HepG2 (cell line): Measurements from ENCODE around the gene CDK17. TPM values are rescaled to one million over a fixed set of nuclear protein-coding genes. Genes with fewer than 3 reads are reported as not detected.

ENCODE experiments used
- ATAC-seq: fragments of 200-7000 bp; cut with Tn5 transposase; 3 replicates; pipeline ENCODE4 v1.9.1; 2020; ENCODE audit warnings: mild to moderate bottlenecking, moderate library complexity
- BruUV-seq: library from RNA; stranded (reverse); fragments of 400-500 nt; replicated peaks from 2 replicates; lab custom pipeline; 2021; lab: Mats Ljungman, UMichigan
- CTCF ChIA-PET: fragments of 300-600 bp; formaldehyde crosslinking; extraction: SDS; loops from one replicate; lab custom pipeline; 2021; ENCODE audit warnings: low total read pairs, inconsistent platforms, low intra/inter-chr PET ratio; lab: Yijun Ruan, JAX
- POLR2A ChIA-PET: fragments of 350-600 bp; sonication (Branson Sonifier 250); formaldehyde crosslinking; loops from one replicate; lab custom pipeline; 2020; ENCODE audit warnings: antibody characterized with exemption, inconsistent platforms; lab: Yijun Ruan, JAX
- DNase-seq: peaks from one replicate; pipeline ENCODE4 v3.0.0-alpha.2; 2015; ENCODE audit warnings: low spot score
- FAIRE-seq: peaks from 3 replicates; lab custom pipeline; 2011; peaks lifted over from hg19 to GRCh38; lab: Jason Lieb, UNC
- H2AFZ ChIP-seq: one replicate; pipeline ENCODE4 v1.6.1; 2011; ENCODE audit warnings: low read length, inconsistent platforms
- H3K27ac ChIP-seq: fragments of 300-600 bp; 3 replicates; pipeline ENCODE4 v1.8.0; 2011; ENCODE audit warnings: mixed run types, mild to moderate bottlenecking, mixed read lengths, low read length, inconsistent platforms; ENCODE audit not compliant: insufficient read depth; ENCODE audit errors: extremely low read length
- H3K27me3 ChIP-seq, 2 experiments: fragments of 200-600 bp in 1 of 2; 2 replicates in 1 of 2; 3 replicates in 1 of 2; pipeline versions ENCODE4 v1.6.0 to v1.8.0; 2011; ENCODE audit warnings: low read length in 2 of 2, mild to moderate bottlenecking in 2 of 2, moderate library complexity in 2 of 2, inconsistent platforms in 1 of 2; ENCODE audit not compliant: insufficient read depth in 2 of 2, control insufficient read depth in 1 of 2
- H3K36me3 ChIP-seq, 2 experiments: fragments of 200-600 bp in 1 of 2; replicated peaks in 1 of 2; 2 replicates in 1 of 2; 3 replicates in 1 of 2; pipeline versions ENCODE4 v1.5.1 to v1.8.0; 2011; ENCODE audit warnings: low read length in 2 of 2, inconsistent platforms in 1 of 2; ENCODE audit not compliant: insufficient read depth in 2 of 2, control insufficient read depth in 1 of 2
- H3K4me1 ChIP-seq: 2 replicates; pipeline ENCODE4 v1.5.1; 2012; ENCODE audit warnings: low read length, inconsistent platforms; ENCODE audit not compliant: insufficient read depth
- H3K4me2 ChIP-seq: 2 replicates; pipeline ENCODE4 v1.6.0; 2011; ENCODE audit warnings: low read depth, low read length, inconsistent platforms
- H3K4me3 ChIP-seq, 3 experiments: fragments of 200-600 bp in 1 of 3; sonication (generic), shearing (Covaris generic) in 1 of 3; replicated peaks in 1 of 3; 2 replicates each; pipeline ENCODE4 v1.5.1; 2011 to 2016; ENCODE audit warnings: low read length in 3 of 3, inconsistent platforms in 2 of 3, low read depth in 2 of 3, mild to moderate bottlenecking in 2 of 3, control low read depth in 1 of 3, mixed read lengths in 1 of 3; ENCODE audit not compliant: insufficient read depth in 1 of 3
- H3K79me2 ChIP-seq: one replicate; pipeline ENCODE4 v1.6.1; 2011; ENCODE audit warnings: low read length, inconsistent platforms; ENCODE audit not compliant: insufficient read depth
- H3K9ac ChIP-seq: 2 replicates; pipeline ENCODE4 v1.6.0; 2011; ENCODE audit warnings: mild to moderate bottlenecking, low read depth, low read length, inconsistent platforms; ENCODE audit not compliant: insufficient read depth
- H3K9me3 ChIP-seq: 2 replicates; pipeline ENCODE4 v1.5.1; 2012; ENCODE audit warnings: mild to moderate bottlenecking, low read length
- H4K20me1 ChIP-seq: 2 replicates; pipeline ENCODE4 v1.6.0; 2011; ENCODE audit warnings: inconsistent platforms, mild to moderate bottlenecking, low read length, moderate library complexity; ENCODE audit not compliant: insufficient read depth
- ARNT ChIP-seq: fragments of 450-650 bp; IDR thresholded peaks from 2 replicates; pipeline ENCODE4 v1.6.1; 2017
- CREBL2 ChIP-seq: sonication (generic); formaldehyde crosslinking; IDR thresholded peaks from 2 replicates; pipeline ENCODE4 v1.8.1; 2023; ENCODE audit warnings: missing genetic modification reagents, mild to moderate bottlenecking, borderline replicate concordance
- GATAD2A ChIP-seq: IDR thresholded peaks from 2 replicates; pipeline ENCODE4 v1.6.1; 2016
- MLLT10 ChIP-seq: sonication (generic); formaldehyde crosslinking; IDR thresholded peaks from 2 replicates; pipeline ENCODE4 v1.4.0; 2020; ENCODE audit warnings: missing genetic modification reagents
- NFE2L2 ChIP-seq: fragments of 150-350 bp; IDR thresholded peaks from 2 replicates; pipeline ENCODE4 v1.6.1; 2014; ENCODE audit warnings: low read length
- POLR2AphosphoS2 ChIP-seq: IDR thresholded peaks from 2 replicates; pipeline ENCODE4 v1.6.1; 2011; ENCODE audit warnings: low read depth, low read length, improper control_type of control experiment
- SNAPC2 ChIP-seq: sonication (generic); formaldehyde crosslinking; IDR thresholded peaks from 2 replicates; pipeline ENCODE4 v1.8.1; 2022; ENCODE audit warnings: mild to moderate bottlenecking, missing genetic modification reagents
- THAP8 ChIP-seq: sonication (generic); formaldehyde crosslinking; IDR thresholded peaks from 2 replicates; pipeline ENCODE4 v1.5.1; 2020; ENCODE audit warnings: missing genetic modification reagents, mild to moderate bottlenecking, borderline replicate concordance
- TRAFD1 ChIP-seq: sonication (generic); formaldehyde crosslinking; IDR thresholded peaks from 2 replicates; pipeline ENCODE4 v1.5.1; 2020; ENCODE audit warnings: missing genetic modification reagents, mild to moderate bottlenecking, borderline replicate concordance
- UBTF ChIP-seq: sonication (generic); formaldehyde crosslinking; IDR thresholded peaks from 2 replicates; pipeline ENCODE4 v1.4.0; 2020; ENCODE audit warnings: mild to moderate bottlenecking, missing genetic modification reagents
- ZBTB46 ChIP-seq: sonication (generic); formaldehyde crosslinking; IDR thresholded peaks from 2 replicates; pipeline ENCODE4 v1.4.0; 2020; ENCODE audit warnings: mild to moderate bottlenecking, missing genetic modification reagents, borderline replicate concordance
- ZNF143 ChIP-seq: sonication (generic); formaldehyde crosslinking; IDR thresholded peaks from 2 replicates; pipeline ENCODE4 v1.4.0; 2020; ENCODE audit warnings: missing genetic modification reagents
- ZNF225 ChIP-seq: sonication (generic); formaldehyde crosslinking; IDR thresholded peaks from 2 replicates; pipeline ENCODE4 v1.4.0; 2020; ENCODE audit warnings: mild to moderate bottlenecking, missing genetic modification reagents
- ZNF512B ChIP-seq: sonication (generic); formaldehyde crosslinking; IDR thresholded peaks from 2 replicates; pipeline ENCODE4 v1.5.1; 2020; ENCODE audit warnings: missing genetic modification reagents, mild to moderate bottlenecking, borderline replicate concordance
- ZNF547 ChIP-seq: sonication (generic); formaldehyde crosslinking; IDR thresholded peaks from 2 replicates; pipeline ENCODE4 v1.5.1; 2020; ENCODE audit warnings: mild to moderate bottlenecking, missing genetic modification reagents
- ZNF737 ChIP-seq: sonication (generic); formaldehyde crosslinking; IDR thresholded peaks from 2 replicates; pipeline ENCODE4 v1.5.0; 2020; ENCODE audit warnings: missing genetic modification reagents, mild to moderate bottlenecking, borderline replicate concordance
- WGBS: methylation state at CpG from one replicate; pipeline ENCODE4 v1.1.6; 2017; ENCODE audit warnings: low lambda C conversion rate; 5-methylcytosine and 5-hydroxymethylcytosine counted together
- in situ Hi-C: cut with HindIII; loops from 2 replicates; pipeline ENCODE4 v1.10.0; 2017; ENCODE audit warnings: low pct_unique_long_range_greater_than_20kb; ENCODE audit not compliant: extremely low pct_ligation_motif_present
- intact Hi-C: fragments of 100-400 bp; cut with micrococcal nuclease; formaldehyde crosslinking; loops from one replicate; pipeline ENCODE4 v1.10.0; 2022; ENCODE audit not compliant: unreplicated experiment
- polyA plus RNA-seq, 8 experiments: library from polyadenylated mRNA; depleted of rRNA in 3 of 8; stranded (reverse) in 7 of 8; unstranded in 1 of 8; fragments of >200 nt; fragmentation: Illumina TruSeq in 4 of 8; extraction: Trizol in 4 of 8; gene quantifications; 2 replicates each; pipeline versions ENCODE4 v1.2.1 to v1.2.3, GENCODE V29; 2011 to 2016; ENCODE audit warnings: low read depth in 4 of 8, missing spikeins in 1 of 8, mixed read lengths in 1 of 8; ENCODE audit not compliant: insufficient read depth in 1 of 8
- total RNA-seq, 5 experiments: library from RNA; depleted of rRNA; stranded (reverse); fragments of >200 nt; fragmentation: Illumina TruSeq; extraction: Trizol; gene quantifications; 2 replicates each; pipeline ENCODE4 v1.2.3, GENCODE V29; 2016; ENCODE audit warnings: low read depth in 1 of 5

Gene CDK17
- total and polyA plus RNA-seq, 2 of the 13 experiments (the other 11 are each of a cell fraction or from before 2014, with no cell fraction given): 9.9 to 22.3 TPM

- no peak for FAIRE-seq
- intact Hi-C loops: no loop called here
- no peak overlapping the region for H3K9ac ChIP-seq
- no peak overlapping the region for H2AFZ ChIP-seq
- H3K4me1 ChIP-seq: peaks cover 46% of the 10 kb centered on the region
- TF ChIP-seq ZNF512B (CRISPR knock-in tag) (no peak), ARNT (no peak), NFE2L2 (no peak), ZNF143 (no peak), ZNF737 (CRISPR knock-in tag) (no peak), THAP8 (no peak), POLR2AphosphoS2 (no peak), ZNF547 (CRISPR knock-in tag) (no peak), ZNF225 (CRISPR knock-in tag) (no peak), ZBTB46 (CRISPR knock-in tag) (no peak), CREBL2 (CRISPR knock-in tag) (no peak), TRAFD1 (CRISPR knock-in tag) (no peak), UBTF (CRISPR knock-in tag) (no peak), SNAPC2 (CRISPR knock-in tag) (no peak), MLLT10 (CRISPR knock-in tag) (no peak), GATAD2A (CRISPR knock-in tag) (no peak)
- no peaks in the 10 kb centered on the region for H3K9me3 ChIP-seq
- no TSS peak for BruUV-seq
- no peak overlapping the region for H3K4me2 ChIP-seq
- H3K79me2 ChIP-seq: peaks cover 80% of the 10 kb centered on the region
- H3K36me3 ChIP-seq: no peaks in the 10 kb centered on the region
- no peak for ATAC-seq
- no peak overlapping the region for H3K4me3 ChIP-seq
- H3K27me3 ChIP-seq: no peaks in the 10 kb centered on the region
- CTCF ChIA-PET: no interaction called here
- POLR2A ChIA-PET: no interaction called here
- H3K27ac ChIP-seq: no peak overlapping the region
- DNase-seq: no peak
- in situ Hi-C loops: no loop called here
- 94% methylated on average over 1 of the region's 1 CpG for WGBS
- peaks cover 14% of the 10 kb centered on the region for H4K20me1 ChIP-seq
Observed at GRCh38 chr12:96356831-96357230, 43.4 kb downstream of the CDK17 start.
